Activated CD4-positive, CD25-positive, alpha-beta regulatory T cell treated with anti-CD3 and anti-CD28 coated beads, Interleukin-2, amount 50 U/mL, for 24 hours (primary cell): ENCODE measurements around the gene ATP9A.
"Not testable (repeated sequence)": the region's sequence is repeated elsewhere in the genome, so short reads cannot be mapped to it uniquely, and the experiment has no call there.

ENCODE experiments used
- ATAC-seq, 2 donors: fragments of 150-1000 bp; cut with Tn5 transposase; one replicate each; pipeline ENCODE4 v1.10.0; 2021; ENCODE audit warnings: mild to moderate bottlenecking in 1 of 2, moderate library complexity in 1 of 2

The ATP9A gene

GRCh38 chr20:51650685-51651134 lies 117.5 kb downstream of the ATP9A start:
- no peak for ATAC-seq

DNA sequence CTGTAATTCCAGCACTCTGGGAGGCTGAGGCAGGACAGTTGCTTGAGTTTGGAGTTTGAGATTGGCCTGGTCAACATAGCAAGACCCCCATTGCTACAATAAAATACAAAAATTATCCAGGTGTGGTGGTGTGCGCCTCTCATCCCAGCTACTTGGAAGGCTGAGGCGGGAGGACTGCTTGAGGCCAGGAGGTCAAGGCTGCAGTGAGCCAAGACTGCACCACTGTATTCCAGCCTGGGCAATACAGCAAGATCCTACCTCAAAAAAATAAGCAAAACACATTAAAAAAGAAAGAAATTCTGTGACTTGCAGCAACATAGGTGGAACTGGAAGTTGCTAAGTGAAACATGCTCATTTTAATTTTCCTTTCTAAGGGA lies 119.6 kb downstream of the ATP9A start:
- ATAC-seq = no peak

GRCh38 chr20:51647674-51648570 lies 120.3 kb downstream of the ATP9A start:
- ATAC-seq = no peak

DNA sequence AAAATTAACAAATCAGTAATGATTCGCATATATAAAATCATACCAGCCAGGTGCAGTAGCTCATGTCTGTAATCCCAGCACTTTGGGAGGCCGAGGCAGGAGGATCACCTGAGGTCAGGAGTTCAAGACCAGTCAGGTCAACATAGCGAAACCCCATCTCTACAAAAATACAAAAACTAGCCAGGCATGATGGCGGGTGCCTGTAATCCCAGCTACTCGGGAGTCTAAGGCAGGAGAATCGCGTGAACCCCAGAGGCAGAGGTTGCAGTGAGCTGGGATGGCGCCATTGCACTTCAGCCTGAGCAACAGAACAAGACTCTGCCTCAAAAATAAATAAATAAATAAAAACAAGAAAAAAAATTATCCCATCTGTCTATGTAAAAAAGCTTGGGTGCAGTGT lies 124.4 kb downstream of the ATP9A start:
- ATAC-seq = not testable (repeated sequence)

- ATAC-seq = no peak
These were observed 124.8 kb downstream of the ATP9A start for GRCh38 chr20:51643390-51643789.

DNA sequence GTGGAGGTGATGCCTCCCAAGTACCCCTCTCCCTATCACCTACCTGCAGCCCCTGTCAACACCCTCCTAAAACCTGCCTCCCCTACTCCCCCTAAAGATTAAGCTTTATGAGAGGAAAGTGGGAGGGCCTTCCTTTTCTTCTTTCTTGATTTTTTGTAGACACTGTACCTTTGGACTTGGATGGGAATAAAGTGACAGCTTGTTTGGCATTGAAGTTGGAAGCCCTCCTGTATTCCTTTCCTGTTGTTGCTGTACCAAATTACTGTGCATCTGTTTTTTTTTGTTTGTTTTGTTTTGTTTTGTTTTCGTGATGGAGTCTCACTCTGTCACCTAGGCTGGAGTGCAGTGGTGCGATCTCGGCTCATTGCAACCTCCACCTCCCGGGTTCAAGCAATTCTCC lies 126.3 kb downstream of the ATP9A start:
- ATAC-seq = no peak

DNA sequence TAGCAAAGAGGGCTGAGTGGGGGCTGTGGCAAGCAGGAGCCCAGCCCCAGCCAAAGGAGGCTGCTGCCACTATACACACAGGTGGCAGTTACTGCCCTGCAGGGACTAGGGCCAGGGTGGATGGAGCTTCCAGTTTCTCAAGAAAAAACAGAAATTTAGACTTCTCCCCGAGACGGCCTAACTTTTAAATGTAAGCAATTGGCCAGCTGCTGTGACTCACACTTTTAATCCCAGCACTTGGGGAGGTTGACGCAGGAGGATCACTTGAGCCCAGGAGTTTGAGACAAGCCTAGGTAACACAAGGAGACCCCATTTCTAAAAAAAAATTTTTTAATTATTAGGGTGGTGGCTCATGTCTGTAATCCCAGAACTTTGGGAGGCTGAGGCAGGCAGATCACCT lies 127.4 kb downstream of the ATP9A start:
- no peak for ATAC-seq

DNA sequence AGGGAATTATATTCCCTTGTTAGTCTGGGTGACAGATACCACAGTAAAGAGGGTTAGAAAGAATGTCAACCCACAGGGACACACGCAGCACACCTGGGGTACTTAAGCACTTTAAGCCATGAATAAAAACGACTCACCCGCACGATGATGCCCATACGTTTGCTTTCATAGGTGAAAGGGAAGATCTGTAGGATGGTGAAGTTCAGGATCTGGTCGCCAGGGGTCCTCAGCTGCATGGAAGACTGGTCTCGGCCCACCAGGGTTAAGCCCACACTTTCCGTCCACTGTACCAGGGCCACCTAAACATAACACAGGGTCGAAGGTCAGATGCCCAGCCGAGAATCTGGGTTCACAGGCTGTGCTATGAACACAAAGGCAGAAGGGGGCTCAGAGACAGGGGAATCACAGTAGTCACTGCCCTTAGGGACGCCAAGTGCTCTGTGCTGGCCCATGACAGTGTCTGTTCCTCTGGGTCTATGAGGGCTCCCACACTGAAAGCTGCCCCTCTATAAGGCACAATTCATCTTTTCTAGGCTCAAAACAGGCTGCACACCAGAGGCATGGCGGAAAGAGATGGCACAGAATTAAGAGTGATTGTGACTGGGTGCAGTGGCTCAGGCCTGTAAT lies 128.9 kb downstream of the ATP9A start:
- ATAC-seq = no peak

- no peak for ATAC-seq
These were observed 130.9 kb downstream of the ATP9A start for GRCh38 chr20:51637241-51637640.

DNA sequence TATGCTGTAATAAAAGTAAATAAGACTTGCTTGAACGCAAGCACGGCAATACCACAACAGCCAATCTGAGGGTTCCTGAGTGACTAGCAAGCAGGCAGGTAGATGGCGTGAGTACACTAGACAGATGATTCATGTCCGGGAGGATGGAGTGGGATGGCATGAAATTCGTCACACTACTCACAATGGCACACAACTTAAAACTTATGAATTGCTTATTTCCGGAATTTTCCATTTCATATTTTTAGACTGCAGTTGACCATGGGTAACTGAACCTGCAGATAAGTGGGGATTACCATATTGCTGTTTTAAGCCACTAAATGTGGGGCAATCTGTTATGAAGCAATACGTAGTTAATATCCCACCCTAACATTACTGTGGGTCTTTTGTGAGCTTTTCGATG lies 132.1 kb downstream of the ATP9A start:
- ATAC-seq = peak; percentile 63 to 80

GRCh38 chr20:51635680-51636079 lies 132.5 kb downstream of the ATP9A start:
- no peak for ATAC-seq

- no peak for ATAC-seq
These were observed 133.3 kb downstream of the ATP9A start for GRCh38 chr20:51634877-51635276.

DNA sequence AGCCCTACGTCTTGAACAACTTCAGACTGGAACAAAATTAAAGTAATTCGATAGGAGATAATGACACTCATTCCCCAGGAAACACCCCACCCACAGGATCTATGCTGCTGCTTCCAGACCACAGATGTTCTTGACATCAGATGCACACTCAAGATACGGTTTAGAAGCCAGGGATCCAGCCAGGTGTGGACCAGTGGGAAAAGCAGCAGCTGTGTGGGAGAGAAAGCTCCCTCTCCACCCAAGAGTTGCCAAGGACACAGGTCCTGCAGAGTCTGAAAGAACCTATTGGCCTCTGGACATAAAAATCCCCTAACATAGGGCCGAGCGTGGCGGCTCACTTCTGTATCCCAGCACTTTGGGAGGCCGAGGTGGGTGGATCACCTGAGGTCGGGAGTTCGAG lies 133.9 kb downstream of the ATP9A start:
- no peak for ATAC-seq

DNA sequence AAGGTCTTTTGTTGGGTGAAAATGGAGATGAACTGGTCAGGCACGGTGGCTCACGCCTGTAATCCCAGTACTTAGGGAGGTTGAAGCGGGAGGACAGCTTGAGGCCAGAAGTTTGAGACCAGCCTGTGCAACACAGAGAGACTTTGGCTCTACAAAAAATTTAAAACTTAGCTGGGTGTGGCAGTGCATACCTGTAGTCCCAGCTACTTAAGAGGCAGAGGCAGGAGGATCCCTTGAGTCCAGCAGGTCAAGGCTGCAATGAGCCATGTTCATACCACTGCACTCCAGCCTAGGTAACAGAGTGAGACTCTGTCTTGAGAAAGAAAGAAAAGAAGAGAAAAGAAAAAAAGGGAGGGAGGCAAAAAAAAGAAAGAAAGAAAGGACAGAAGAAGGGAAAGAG lies 134.8 kb downstream of the ATP9A start:
- no peak for ATAC-seq

DNA sequence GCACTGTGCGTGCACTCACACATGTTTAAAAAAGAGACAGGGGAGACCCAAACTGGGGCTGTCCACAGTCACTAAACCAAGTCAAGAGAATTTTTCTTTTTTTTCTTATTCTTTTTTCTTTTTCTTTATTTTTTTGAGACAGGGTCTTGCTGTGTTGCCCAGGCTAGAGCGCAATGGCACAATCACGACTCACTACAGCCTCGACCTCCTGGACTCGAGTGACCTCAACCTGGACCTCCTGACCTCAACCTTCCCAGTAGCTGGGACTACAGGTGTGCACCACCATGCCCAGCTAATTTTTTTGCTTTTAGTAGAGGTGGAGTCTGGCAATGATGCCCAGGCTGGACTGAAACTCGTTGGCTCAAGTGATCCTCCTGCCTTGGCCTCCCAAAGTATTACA lies 136.2 kb downstream of the ATP9A start:
- no peak for ATAC-seq

DNA sequence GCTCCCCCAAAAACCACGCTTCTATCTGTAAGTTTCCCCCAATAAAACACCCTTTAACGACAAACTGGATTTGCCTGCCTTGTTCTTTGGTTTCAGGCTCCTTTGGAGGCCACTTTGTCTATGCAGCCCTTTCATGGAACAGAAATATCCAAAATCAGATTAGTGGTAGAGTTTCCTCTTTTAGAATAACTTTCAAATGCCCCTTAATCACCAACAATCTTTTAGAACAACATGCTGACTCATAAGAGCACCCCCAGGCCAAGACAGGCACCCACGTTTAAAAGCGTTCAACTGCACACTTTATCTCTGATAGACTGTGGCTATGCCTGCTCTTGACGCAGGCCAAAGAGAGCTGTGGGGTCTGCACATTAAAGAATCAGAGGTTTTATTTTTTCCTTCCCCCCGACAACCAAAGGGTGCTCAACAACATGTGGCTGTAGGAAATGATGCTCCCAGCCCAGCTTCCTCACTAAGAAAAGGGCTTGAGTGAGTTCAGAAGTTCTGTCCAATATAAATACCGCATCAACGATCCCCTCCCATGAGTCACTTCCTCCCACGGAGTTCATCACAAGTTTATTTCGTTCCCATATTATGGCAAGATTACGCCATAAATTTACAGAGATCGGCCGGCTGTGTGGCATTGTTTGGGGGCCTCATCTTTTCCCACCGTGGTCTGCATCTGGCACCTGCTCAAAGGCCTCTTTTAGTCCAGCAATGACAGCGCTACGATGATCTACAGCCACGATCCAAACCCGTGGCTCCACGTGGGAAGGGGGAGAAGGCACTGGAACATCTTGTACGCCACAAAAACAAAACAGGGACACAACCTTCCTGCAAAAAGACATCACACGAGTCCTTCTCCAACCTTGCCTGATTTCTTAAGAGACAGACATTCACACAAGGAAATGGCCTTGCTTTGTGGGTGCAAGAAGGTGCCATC lies 136.9 kb downstream of the ATP9A start:
- peak; percentile 38 to 57 for ATAC-seq

GRCh38 chr20:51629399-51630058 lies 138.7 kb downstream of the ATP9A start:
- no peak for ATAC-seq

DNA sequence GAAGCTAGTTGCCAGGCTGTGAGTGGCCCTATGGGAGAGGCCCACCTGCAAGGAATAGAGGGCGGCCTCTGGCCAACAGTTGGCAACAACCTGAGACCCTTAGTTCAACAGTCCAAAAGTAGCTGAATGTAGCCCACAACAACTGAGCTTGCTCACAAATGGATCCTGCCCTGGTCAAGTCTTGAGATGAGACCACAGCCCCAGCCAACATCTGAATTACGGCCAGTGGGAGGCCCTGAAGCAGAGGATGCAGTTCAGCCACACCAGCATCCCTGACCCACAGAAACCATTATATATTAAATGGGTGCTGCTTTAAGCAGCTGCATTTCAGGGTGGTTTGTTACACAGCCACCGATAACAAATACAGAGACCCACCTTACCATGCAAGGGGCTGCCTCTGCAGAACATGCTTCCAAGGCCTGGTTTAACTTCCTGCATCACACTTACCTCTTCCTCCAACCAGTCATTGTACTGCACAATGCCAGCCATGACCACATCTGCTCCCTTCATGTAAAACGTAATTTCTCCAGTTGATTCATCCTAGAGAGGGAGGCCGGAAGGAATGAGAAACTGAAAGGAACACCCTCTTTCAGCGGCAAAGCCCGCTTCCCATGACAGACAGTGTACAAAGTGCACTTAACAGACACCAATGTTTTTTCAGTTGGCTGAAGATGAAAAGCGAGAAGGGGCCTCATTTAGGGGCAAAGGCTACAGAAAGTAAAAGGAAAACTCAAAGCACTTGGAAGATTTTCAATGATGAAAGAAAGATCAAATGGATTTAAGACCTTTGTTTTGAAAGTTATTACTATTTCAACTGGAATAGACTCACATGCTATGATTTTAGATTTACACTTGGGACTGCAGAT lies 139.4 kb downstream of the ATP9A start:
- ATAC-seq = no peak

GRCh38 chr20:51627586-51627985 lies 140.6 kb downstream of the ATP9A start:
- no peak for ATAC-seq

DNA sequence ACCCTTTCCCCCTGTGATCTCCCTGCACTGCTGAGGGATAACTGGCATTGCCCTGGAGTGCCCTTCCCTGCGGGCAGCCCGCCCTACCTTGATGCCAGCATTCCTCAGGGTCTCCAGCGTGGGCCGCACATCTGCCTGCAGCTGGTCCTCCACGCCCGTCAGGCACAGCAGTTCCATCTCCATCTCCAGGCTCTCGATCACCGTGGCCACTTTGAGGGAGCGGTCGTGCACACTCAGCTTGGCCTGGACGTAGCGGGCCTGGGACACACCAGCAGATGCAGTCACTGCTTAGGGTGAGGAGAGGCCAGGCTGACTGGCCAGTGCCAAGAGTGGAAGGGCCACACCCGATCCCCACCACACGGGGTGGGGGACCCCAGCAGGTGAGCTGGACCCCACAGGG lies 143.1 kb downstream of the ATP9A start:
- ATAC-seq = no peak

DNA sequence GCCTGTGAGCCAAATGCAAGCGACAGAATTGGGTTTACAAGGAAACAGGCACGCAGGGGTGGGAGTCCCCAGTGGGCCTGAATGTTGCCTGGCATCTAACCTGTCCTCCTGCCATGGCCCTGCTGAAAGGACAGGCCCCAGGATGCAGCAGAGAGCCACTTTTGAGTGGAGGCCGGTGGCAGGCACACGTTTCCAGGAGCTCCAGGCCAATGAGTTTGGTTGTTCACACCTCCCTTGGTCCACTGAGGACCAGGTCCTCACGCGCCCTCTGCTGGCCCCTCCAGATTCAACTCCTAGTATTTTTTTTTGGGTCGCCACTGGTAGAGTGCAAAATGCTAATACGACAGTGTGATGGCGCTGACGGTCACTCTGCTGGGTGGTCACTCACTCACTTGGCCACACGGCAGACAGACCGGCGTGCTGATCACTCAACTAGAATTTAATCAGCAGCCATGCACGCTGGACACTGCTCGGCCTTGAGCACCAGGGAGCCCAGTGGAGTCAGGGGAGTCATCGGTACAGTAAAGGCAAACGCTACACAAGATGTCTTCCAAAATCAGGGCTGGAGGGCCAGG lies 143.9 kb downstream of the ATP9A start:
- peak in 1 of 2 donors; percentile 62 for ATAC-seq
